ENCODE data around the gene HDAC7. TPM values are rescaled to one million over a fixed set of nuclear protein-coding genes. Genes with fewer than 3 reads are reported as not detected.

HDAC7 gene
- total RNA-seq, 6 experiments from 2014 or later = 104 to 120 (median 108) TPM

- Mint-ChIP-seq H3K27me3 (ENCODE audit: insufficient read depth) (no peaks in the 10 kb centered on the region; the same call in 1 of the 2 replicates), H3K27ac (no peak overlapping the region), H3K4me1 (ENCODE audit: low read depth) (peaks cover 7% of the 10 kb centered on the region; the same call in 1 of the 2 replicates), H3K4me3 (no peak overlapping the region), H3K36me3 (ENCODE audit: low read depth) (no peaks in the 10 kb centered on the region), H3K9me3 (no peaks in the 10 kb centered on the region)
- TF ChIP-seq CTCF (IDR thresholded peaks at IDR 0.05) = no peak
- no peak for DNase-seq
These were observed 34.8 kb upstream of the HDAC7 start for GRCh38 chr12:47854531-47854930.

- Mint-ChIP-seq H3K4me3 (no peak overlapping the region), H3K9me3 (no peaks in the 10 kb centered on the region), H3K36me3 (ENCODE audit: low read depth) (no peaks in the 10 kb centered on the region), H3K27ac (no peak overlapping the region), H3K4me1 (ENCODE audit: low read depth) (peaks cover 7% of the 10 kb centered on the region; the same call in 1 of the 2 replicates), H3K27me3 (ENCODE audit: insufficient read depth) (no peaks in the 10 kb centered on the region; the same call in none of the 2 replicates)
- no peak for TF ChIP-seq CTCF (IDR thresholded peaks at IDR 0.05)
- no peak for DNase-seq
These were observed 32.4 kb upstream of the HDAC7 start for GRCh38 chr12:47852096-47852571.

- Mint-ChIP-seq H3K4me3 (no peak overlapping the region), H3K4me1 (ENCODE audit: low read depth) (peaks cover 7% of the 10 kb centered on the region; the same call in 1 of the 2 replicates), H3K9me3 (no peaks in the 10 kb centered on the region), H3K36me3 (ENCODE audit: low read depth) (no peaks in the 10 kb centered on the region), H3K27ac (no peak overlapping the region), H3K27me3 (ENCODE audit: insufficient read depth) (no peaks in the 10 kb centered on the region; the same call in none of the 2 replicates)
- no peak for TF ChIP-seq CTCF (IDR thresholded peaks at IDR 0.05)
- DNase-seq = no peak
These were observed 31.7 kb upstream of the HDAC7 start for GRCh38 chr12:47851303-47851952.

- Mint-ChIP-seq H3K4me1 (ENCODE audit: low read depth) (peaks cover 7% of the 10 kb centered on the region; the same call in 1 of the 2 replicates), H3K27me3 (ENCODE audit: insufficient read depth) (no peaks in the 10 kb centered on the region; the same call in none of the 2 replicates), H3K9me3 (no peaks in the 10 kb centered on the region), H3K36me3 (ENCODE audit: low read depth) (no peaks in the 10 kb centered on the region), H3K27ac (no peak overlapping the region), H3K4me3 (no peak overlapping the region)
- TF ChIP-seq CTCF (IDR thresholded peaks at IDR 0.05) = no peak
- DNase-seq = no peak
These were observed 30.7 kb upstream of the HDAC7 start for GRCh38 chr12:47850153-47851084.

- Mint-ChIP-seq H3K27me3 (ENCODE audit: insufficient read depth) (no peaks in the 10 kb centered on the region; the same call in none of the 2 replicates), H3K4me1 (ENCODE audit: low read depth) (peaks cover 7% of the 10 kb centered on the region; the same call in 1 of the 2 replicates), H3K27ac (no peak overlapping the region), H3K4me3 (no peak overlapping the region), H3K9me3 (no peaks in the 10 kb centered on the region), H3K36me3 (ENCODE audit: low read depth) (no peaks in the 10 kb centered on the region)
- DNase-seq = no peak
- TF ChIP-seq CTCF (IDR thresholded peaks at IDR 0.05) = no peak
These were observed 29.6 kb upstream of the HDAC7 start for GRCh38 chr12:47849261-47849660.

All from HFFc6 (cell line).